Stimulated activated CD4-positive, alpha-beta T cell treated with anti-CD3 and anti-CD28 coated beads, Interleukin-1b, Interleukin-23, amount 100 ng/mL, for 1 hour (primary cell): ENCODE data around the gene RD3L.
"Not testable (repeated sequence)": the region's sequence is repeated elsewhere in the genome, so short reads cannot be mapped to it uniquely, and the experiment has no call there.

Experiments used
- DNase-seq, 2 donors: peaks; one replicate each; pipeline ENCODE4 v3.0.0-alpha.2; 2020; ENCODE audit warnings: low read depth in 2 of 2

The RD3L gene

DNA sequence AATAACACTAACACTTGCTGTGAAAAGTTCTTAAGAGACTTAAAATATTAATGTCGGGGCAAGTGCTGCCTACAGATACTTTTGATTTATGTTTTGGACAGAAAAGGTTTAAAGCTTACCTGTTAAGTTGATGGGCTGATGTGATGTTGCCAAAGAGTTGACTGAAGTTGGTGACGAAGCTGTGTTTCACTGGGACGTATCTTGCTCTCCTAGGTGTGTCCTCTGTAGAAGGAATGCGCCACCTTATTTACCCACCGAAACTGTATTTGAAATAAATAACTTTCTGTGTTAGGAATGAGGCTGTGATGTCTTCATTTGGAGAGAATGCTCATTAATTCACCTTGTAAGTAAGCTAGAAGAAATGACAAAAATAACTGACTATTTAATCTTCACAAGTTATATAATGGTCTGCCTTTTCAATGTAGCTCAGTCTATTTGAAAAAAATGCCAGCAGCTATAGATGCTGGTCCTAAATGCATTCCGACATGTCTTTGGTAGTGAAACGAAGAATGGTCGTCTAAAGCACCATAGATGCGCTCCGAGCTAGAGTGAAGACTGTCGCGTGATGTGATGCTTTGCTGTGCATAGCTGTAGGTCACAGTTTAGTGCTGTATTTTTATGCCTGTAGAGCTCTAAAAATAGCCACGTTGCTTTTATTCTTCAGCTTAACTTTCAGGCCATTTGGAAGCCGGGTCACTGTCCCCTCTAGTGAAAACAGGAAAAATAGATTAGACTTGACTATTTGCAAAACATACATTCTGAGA, at the start of gene RD3L:
Gene RD3L, minus strand, starts transcription at position 557 of the 764 bp plus-strand sequence. CDS start 834 bp downstream, outside the sequence.
- no peak for DNase-seq

DNA sequence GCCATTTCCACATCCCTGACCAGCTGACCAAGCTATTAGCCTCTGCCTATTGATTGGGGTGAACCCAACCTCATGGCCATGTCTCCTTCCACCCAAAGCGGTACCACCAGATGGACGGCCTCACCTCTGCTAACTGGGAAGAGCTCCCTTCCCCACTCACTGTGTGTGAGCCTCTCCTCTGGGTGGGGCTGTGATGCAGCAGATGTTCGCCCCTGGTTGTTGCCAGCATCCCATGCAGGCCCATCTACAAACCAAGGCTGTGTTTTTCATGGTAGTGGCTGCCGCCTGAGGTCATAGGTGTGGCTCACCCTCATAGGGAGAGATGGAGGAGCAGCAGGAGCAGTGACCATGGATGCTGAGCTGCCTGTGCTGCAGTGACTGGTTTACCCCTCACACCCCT, 47.6 kb upstream of the RD3L start:
- DNase-seq: no peak

DNA sequence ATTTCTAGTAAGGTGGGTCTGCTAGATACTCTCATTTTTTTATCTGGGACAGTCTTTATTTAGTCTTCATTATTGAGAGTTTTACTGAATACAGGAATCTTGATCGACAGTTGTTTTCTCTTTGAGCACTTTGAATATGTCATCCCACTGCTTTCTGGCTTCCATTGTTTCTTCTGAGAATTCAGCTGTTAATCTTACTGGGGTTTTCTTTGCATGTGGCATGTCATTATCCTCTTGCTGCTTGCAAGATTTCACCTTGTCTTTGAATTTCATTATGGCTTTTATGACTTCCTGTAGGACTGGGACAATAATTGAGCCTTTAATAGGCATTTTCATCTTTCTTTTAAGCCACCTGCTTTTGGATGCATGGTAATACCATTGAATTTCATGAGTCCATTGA, 46.7 kb upstream of the RD3L start:
- no peak for DNase-seq

DNA sequence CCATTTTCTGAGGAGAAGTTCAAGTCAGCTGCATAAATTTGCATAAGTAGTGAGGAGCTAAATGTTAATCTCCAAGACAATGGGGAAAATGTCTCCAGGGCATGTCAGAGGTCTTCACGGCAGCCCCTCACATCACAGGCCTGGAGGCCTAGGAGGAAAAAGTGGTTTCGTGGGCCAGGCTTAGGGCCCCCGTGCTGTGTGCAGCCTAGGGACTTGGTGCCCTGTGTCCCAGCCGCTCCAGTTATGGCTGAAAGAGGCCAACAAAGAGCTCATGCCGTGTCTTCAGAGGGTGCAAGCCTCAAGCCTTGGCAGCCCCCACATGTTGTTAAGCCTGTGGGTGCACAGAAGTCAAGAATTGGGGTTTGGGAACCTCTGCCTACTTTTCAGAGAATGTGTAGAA, 41.9 kb upstream of the RD3L start:
- DNase-seq: no peak

DNA sequence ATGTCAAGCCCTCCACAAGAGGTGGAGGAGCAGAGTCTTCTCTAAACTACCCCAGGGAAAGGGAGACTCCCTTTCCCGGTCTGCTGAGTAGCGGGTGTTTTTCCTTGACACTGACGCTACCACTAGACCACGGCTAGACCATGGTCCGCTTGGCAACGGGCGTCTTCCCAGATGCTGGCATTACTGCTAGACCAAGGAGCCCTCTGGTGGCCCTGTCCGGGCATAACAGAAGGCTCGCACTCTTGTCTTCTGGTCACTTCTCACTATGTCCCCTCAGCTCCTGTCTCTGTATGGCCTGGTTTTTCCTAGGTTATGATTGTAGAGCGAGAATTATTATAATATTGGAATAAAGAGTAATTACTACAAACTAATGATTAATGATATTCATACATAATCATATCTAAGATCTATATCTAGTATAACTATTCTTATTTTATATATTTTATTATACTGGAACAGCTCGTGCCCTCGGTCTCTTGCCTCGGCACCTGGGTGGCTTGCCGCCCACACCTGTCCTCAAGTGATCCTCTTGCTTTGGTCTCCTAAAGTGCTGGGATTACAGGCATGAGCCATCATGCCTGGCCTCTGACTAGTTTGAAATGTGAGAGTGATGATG, 38.4 kb upstream of the RD3L start:
- DNase-seq: not testable (repeated sequence)

DNA sequence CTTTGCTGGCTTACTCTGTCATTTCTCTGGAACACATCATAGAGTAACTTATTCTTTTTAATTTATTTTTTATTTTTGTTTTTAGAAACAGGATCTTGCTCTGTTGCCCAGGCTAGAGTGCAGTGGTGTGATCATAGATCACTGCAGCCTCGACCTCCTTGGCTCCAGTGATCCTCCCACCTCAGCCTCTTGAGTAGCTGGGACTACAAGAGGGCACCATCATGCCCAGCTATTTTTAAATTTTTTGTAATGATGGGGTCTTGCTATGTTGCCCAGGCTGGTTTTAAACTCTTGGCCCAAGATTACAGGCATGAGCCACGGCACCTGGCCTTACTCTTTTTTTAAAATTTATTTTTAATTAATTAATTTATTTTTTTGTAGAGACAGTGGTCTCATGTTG, 32.2 kb upstream of the RD3L start:
- no peak for DNase-seq

DNA sequence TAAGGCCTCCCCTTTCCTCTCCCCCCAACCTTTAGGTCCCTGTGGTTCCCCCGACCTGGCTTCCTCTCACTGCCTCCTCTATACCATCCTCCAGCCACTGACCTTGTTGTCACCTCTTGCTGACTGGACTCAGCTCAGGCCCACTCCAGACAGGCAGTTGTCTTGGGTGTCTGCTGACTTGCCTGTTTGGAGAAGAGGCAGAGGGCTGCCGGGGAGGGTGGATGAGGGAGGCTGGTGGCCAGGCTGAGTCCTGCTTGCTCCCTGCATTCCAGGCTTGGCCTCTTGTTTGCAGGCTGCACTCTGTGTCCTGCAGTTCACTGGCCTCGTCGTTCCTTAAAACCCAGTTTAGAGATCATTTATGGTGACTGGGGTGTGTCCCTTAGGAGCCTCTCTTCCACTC, 31.0 kb upstream of the RD3L start:
- DNase-seq: no peak

DNA sequence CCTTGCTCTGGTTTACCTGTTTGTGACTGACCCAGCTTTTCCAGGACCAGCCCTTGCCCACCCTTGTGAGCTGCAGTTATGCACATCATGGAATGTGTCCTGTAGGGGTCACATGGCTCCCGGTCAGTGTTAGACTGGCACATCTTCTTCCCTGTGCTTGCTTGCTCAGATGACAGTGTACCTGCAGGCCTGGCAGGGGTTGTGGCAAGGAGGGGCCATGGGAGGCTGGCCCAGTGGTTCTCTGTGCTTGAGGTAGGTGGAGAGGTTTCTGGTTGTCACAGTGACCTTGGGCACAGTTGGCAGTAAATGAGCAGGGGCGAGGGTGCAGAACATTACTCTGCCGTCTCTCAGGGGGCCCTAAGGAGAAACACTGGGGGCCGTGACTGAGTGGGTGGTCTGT, 27.6 kb upstream of the RD3L start:
- DNase-seq: no peak

DNA sequence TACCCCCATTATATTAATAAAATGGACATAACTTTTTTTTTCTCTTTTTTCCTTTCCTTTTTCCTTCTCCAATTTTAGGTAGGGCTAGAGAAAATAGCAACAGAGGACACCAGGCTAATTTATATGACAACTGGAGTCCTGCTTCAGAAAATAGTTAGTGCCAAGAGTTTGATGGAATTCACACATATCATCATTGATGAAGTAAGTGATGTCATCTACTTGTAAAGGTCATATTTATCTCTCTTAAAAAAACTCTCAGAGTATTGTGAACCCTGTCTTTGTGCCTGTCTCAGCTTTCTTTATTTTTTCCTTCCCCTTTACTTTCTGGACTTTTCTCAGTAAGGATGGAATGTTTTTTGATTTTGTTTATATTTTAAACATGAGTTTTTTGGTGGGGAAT, 24.3 kb upstream of the RD3L start:
- DNase-seq: no peak

DNA sequence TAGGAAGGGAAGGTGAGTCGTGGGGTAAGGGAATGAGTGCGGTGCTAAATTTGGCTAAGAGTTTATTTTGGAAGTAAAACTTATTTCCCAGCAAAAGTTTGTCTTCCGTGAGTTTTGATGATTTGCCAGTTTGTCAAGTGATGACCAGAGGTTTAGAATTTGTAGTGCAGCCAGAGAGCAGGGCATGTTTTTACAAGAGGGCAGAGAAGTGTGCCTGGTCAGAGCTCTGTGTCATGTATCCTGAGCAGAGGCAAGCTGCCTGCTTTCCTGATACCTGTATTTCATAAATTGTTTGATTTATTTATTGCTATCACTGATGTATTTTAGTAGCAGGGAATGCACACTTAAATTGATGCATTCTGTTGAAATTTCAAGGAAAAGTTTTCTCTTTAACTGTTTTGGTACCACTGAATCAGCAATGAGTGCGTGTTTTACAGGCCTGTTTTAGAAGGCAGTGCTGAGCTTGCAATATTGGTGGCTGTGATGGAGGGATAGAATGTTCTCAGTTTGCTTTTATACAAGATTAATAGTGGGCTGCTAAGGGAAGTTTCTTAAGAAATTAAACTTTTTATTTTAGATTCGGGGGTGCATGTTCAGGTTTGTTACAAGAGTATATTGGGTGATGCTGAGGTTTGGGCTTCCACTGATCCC, 19.7 kb upstream of the RD3L start:
- no peak for DNase-seq

DNA sequence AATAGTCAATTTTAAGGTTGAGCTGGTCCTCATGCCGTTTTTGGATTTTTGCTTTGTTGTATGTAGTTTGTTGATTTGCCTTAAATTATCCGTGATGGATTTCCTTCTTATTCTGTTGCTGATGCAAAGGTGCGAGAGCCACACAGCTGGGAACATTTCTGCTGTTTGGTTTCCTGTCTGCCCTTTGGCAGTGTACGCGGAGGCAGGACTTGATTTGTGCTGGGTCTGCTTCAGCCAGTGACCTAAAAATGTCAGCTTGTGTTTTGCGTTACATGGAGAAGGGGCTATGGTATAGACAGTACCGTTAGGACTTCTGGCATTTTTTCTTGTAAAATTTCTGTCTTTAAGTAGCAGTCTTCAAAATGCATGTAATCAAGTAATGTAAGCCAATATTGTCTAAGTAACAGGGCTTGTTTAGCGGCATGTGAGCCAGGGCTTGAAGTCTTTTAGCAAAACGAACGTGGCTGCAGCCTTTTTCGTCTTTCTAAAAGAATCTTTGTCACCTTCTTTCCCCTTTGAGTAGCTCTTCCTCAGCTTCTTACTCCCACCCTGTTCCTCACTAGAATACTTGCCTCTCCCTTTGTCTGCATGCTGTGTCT, 18.2 kb upstream of the RD3L start:
- DNase-seq: no peak

DNA sequence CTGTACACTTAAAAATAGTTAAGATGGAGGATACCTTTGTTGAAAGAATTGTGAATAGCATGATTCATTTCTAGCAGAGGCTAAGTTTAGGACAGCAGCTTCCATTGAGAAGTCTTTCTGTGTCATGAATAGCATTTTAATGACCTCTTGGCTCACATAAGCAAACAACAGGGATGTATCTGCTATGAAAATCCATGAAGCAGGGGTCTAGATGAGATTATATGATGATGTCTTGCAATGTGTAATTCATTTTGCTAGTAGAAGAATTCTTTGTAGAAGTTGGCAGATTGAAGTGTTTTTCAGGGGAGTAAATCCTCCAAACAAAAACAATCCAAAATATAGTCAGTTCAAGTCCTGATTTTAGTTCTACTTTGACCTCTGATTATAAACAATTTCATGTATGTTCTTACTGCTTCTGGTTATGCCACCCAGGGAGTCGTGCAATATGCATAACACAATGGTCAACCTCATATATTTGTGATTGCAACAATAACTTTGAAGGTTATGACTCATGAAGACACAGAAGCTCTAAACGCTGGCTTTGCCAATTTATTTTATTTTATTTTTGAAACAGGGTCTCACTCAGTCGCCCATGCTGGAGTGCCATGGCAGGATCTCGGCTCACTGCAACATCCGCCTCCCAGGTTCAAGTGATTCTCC, 6.9 kb upstream of the RD3L start:
- DNase-seq: no peak

DNA sequence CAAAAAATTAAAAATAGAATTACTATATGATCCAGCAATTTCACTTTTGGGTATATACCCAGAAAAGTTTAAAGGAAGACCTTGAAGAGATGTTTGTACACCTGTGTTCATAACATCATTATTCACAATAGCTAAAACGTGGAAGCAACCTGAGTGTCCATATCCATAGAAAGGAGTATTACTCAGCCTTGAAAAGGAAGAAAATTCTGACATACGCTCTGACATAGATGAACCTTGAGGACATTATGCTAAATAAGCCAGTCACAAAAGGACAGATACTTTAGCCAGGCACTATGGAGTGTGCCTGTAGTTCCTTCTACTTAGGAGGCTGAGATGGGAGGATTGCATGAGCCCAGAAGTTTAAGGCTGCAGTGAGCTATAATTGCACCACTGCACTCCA, 6.1 kb upstream of the RD3L start:
- DNase-seq: no peak

DNA sequence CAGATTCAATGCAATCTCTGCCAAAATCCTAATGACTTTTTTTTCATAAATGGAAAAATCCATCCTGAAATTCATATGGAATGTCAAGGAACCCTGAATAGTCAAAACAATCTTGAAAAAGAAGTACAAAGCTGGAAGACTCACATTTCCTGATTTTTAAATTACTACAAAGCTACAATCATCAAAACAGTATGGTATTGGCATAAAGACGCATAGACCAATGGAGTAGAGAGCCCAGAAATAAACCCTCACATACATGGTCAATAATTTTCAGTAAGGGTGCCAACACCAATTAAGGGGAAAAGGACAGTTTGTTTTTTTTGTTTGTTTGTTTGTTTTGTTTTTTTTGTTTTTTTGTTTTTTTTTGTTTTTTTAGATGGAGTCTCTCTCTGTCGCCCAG, 4.6 kb upstream of the RD3L start:
- DNase-seq: no peak

DNA sequence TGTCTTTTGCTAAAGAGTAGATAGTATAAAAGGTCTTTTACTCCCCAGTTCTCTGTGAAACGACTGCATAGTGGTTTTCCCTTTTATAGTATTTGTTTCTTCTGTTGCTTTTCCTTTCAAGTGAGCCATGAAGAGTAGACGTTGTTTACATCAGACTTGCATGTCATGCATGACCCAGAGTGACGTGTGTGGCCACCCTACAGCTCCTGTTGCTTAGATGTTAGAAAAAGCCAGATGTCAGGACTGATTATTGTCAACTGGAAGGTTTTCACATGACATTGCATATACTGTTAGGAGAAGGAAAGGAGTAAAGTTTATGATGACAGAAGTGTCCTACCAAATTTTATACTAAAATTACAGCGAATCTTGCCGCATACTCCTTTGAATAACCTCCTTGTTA, 1.3 kb upstream of the RD3L start:
- DNase-seq: no peak

DNA sequence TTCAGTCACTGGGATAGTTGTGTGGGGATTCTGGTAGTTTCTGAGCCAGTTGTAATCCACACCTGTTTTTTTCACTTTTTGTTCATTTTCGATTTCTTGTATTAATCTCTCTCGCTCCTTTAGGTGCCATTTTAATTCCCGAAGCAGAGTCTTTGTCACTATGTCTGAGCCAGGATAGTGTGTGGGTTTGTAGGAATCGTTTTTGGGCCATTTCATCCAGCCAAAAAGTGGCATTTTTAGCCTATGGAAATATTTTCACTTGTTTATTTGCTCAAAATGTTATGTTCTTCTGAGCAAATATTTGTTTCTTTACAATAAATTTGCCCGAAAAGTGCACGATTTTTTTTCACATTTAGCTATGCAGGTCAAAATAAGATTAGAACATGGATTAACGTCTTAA, 867 bp downstream of the RD3L start:
- DNase-seq: no peak

DNA sequence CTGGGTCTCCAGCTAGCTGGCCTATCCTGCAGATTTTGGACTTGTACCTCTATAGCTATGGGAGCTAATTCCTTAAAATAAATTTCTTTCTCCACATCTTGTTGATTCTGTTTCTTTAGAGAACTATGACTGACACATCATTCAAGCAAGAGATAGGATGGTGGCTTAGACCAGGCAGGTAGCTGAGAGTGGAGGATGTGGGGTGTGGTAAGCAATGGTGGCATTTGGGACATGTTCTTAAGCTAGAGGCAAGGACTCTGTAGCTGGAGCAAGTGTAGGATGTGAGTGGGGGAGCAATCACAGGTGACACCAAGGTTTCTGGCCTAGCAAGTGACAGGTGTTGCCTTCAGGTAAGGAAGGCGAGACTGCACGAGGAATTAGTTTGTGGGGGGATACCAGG, 7.2 kb downstream of the RD3L start:
- no peak for DNase-seq

DNA sequence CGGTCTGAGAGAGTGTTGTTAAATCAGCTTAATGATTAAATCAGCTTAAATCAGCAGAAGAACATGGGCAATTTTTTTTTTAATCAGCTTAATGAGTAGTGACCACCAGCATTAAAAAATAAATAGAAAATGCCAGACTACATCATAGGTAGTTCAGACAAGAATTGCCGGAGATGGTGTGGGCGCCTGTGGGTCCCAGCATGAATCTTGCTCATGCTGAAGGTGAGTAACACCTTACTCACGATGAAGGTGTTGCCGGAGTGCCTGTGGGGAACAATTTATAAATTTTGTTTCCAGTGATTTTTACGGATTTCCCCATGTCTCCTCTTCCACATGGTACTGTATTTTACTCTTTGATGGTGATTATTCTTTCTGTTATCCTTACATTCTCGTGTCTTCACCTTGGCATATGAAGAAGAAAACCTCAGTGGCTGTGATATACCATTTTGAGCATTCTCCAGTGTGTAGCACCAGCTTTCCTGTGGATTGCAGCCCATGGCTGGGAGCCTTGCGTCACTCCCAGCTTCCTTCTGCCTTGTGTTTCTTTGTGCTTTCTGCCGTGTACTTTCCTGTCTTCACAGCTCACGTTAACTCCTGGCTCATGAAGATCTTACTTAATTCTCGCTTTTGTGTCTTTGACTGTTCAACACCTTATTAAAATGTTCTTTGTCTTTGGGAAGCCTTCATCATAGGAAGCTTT, 9.4 kb downstream of the RD3L start:
- no peak for DNase-seq

DNA sequence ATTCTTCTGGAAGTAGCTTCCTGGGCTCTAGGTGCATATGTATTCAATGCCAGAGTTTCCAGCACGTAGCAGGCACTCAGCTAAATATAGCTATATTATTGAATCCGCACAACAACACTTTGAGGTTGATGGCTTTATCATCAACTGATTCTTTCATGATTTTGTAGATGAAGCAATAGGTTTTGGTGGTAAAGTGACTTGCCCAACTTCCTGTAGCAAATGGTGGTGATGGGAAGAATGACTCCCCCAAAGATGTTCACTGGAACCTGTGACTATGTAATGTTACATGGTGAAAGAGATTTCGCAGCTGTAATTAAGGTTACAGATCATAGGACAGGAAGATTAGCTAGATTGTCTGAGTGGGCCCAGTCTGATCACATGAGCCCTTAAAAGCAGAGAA, 10.9 kb downstream of the RD3L start:
- DNase-seq: no peak

DNA sequence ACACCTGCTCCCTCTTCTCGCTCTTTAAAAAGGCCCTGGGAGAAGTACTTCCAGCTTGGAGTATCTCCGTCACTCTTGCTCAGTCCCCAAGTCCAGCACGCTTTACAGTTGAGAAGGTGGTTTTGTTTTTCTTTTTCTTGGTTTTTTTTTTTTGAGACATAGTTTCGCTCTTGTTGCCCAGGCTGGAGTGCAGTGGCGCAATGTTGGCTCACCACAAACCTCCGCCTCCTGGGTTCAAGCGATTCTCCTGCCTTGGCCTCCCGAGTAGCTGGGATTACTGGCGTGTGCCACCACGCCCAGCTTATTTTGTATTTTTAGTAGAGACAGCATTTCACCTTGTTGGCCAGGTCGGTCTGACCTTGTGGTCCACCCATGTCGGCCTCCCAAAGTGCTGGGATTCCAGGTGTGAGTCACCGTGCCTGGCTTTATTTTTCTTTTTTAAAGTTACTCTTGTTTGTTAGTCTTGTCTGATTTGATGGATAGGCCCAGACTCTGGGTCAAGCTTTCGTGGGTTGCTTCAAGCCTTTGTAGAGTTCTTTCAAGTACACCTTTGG, 12.2 kb downstream of the RD3L start:
- no peak for DNase-seq
